ENCODE measurements around the gene ZNF638.

Gene ZNF638

DNA sequence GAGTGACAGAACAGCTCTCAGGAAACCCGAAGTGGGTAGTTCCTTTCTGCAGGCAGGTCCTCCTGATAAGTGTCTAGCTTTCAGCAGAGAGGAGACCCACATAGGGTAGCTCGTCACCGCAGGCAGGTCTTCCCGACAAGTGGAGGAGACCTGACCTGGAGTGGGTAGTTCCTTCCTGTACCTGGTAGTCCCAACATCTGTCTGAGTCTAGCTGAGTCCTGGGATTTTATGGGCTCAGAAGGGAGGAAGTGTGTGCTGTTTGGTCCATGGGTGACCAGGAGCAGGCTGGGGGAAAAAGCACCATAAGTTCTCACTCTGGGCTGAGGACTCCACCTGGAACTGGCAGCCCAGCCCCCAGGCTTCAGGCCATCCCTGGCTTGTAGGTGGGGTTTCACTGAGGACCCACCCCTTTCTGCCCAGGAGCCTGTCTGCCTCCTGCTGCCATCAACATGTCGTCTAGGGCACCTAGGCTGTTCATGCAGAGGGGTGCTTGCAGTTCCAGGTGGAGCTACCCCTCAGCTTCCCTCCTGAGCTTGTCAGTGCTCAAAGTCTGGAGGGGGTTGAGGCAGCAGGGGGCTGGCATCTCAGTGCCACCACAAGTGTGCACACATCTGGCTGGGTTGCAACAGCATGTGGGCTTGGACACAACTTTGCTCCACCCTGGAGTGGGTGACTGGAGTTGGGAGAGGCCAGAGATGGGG lies 131.2 kb downstream of the ZNF638 start:
- no peak overlapping the region for H2AFZ ChIP-seq (ENCODE audit: low read depth)
- H3K4me2 ChIP-seq: no peak overlapping the region
- H3K79me2 ChIP-seq (ENCODE audit: insufficient read depth, low read depth): no peaks in the 10 kb centered on the region
- no peak overlapping the region for H3K4me3 ChIP-seq (IDR thresholded peaks at IDR 0.05; ENCODE audit: insufficient read depth, low read depth, low read length)
- H4K20me1 ChIP-seq (ENCODE audit: insufficient read depth): no peaks in the 10 kb centered on the region
- no peaks in the 10 kb centered on the region for H3K4me1 ChIP-seq (ENCODE audit: low read depth, poor library complexity, severe bottlenecking)
- TF ChIP-seq CTCF (conservative IDR thresholded peaks at IDR 0.05; ENCODE audit: low read depth, low read length): no peak
- H3K27me3 ChIP-seq (ENCODE audit: insufficient read depth, low read depth): no peaks in the 10 kb centered on the region
- no peaks in the 10 kb centered on the region for H3K36me3 ChIP-seq (ENCODE audit: insufficient read depth)
- H3K27ac ChIP-seq: no peak overlapping the region
- H3K9ac ChIP-seq: no peak overlapping the region

GRCh38 chr2:71463342-71463654 lies 131.7 kb downstream of the ZNF638 start:
- no peak overlapping the region for H3K9ac ChIP-seq
- no peak overlapping the region for H3K4me3 ChIP-seq (IDR thresholded peaks at IDR 0.05; ENCODE audit: insufficient read depth, low read depth, low read length)
- no peaks in the 10 kb centered on the region for H3K4me1 ChIP-seq (ENCODE audit: low read depth, poor library complexity, severe bottlenecking)
- H3K27ac ChIP-seq: no peak overlapping the region
- H3K27me3 ChIP-seq (ENCODE audit: insufficient read depth, low read depth): no peaks in the 10 kb centered on the region
- no peak for TF ChIP-seq CTCF (conservative IDR thresholded peaks at IDR 0.05; ENCODE audit: low read depth, low read length)
- H3K4me2 ChIP-seq: no peak overlapping the region
- no peaks in the 10 kb centered on the region for H4K20me1 ChIP-seq (ENCODE audit: insufficient read depth)
- H3K36me3 ChIP-seq (ENCODE audit: insufficient read depth): no peaks in the 10 kb centered on the region
- H2AFZ ChIP-seq (ENCODE audit: low read depth): no peak overlapping the region
- H3K79me2 ChIP-seq (ENCODE audit: insufficient read depth, low read depth): no peaks in the 10 kb centered on the region

GRCh38 chr2:71464389-71464788 lies 132.8 kb downstream of the ZNF638 start:
- no peaks in the 10 kb centered on the region for H3K36me3 ChIP-seq (ENCODE audit: insufficient read depth)
- TF ChIP-seq CTCF (conservative IDR thresholded peaks at IDR 0.05; ENCODE audit: low read depth, low read length): no peak
- H4K20me1 ChIP-seq (ENCODE audit: insufficient read depth): no peaks in the 10 kb centered on the region
- no peaks in the 10 kb centered on the region for H3K79me2 ChIP-seq (ENCODE audit: insufficient read depth, low read depth)
- no peak overlapping the region for H3K27ac ChIP-seq
- no peak overlapping the region for H2AFZ ChIP-seq (ENCODE audit: low read depth)
- H3K27me3 ChIP-seq (ENCODE audit: insufficient read depth, low read depth): no peaks in the 10 kb centered on the region
- H3K4me2 ChIP-seq: no peak overlapping the region
- H3K4me1 ChIP-seq (ENCODE audit: low read depth, poor library complexity, severe bottlenecking): no peaks in the 10 kb centered on the region
- no peak overlapping the region for H3K9ac ChIP-seq
- no peak overlapping the region for H3K4me3 ChIP-seq (IDR thresholded peaks at IDR 0.05; ENCODE audit: insufficient read depth, low read depth, low read length)

- Histone ChIP-seq H4K20me1 (ENCODE audit: insufficient read depth) (no peaks in the 10 kb centered on the region), H3K27ac (no peak overlapping the region), H3K36me3 (ENCODE audit: insufficient read depth) (no peaks in the 10 kb centered on the region), H2AFZ (ENCODE audit: low read depth) (no peak overlapping the region), H3K79me2 (ENCODE audit: insufficient read depth, low read depth) (no peaks in the 10 kb centered on the region), H3K4me2 (no peak overlapping the region), H3K4me1 (ENCODE audit: low read depth, poor library complexity, severe bottlenecking) (no peaks in the 10 kb centered on the region), H3K9ac (no peak overlapping the region), H3K4me3 (IDR thresholded peaks at IDR 0.05; ENCODE audit: insufficient read depth, low read depth, low read length) (no peak overlapping the region), H3K27me3 (ENCODE audit: insufficient read depth, low read depth) (no peaks in the 10 kb centered on the region)
- no peak for TF ChIP-seq CTCF (conservative IDR thresholded peaks at IDR 0.05; ENCODE audit: low read depth, low read length)
Observed at GRCh38 chr2:71465356-71465755, 133.8 kb downstream of the ZNF638 start.
